Heart right ventricle (tissue), 16 donors: ENCODE results near the gene FHIT. TPM values are rescaled to one million over a fixed set of nuclear protein-coding genes. Genes with fewer than 3 reads are reported as not detected.

Experiments used
- ATAC-seq, 8 donors: fragments of 200-7000 bp; cut with Tn5 transposase; one replicate each; pipeline ENCODE4 v1.9.1; 2020; ENCODE audit warnings: mild to moderate bottlenecking in 8 of 8, moderate library complexity in 8 of 8, moderate number of reproducible peaks in 1 of 8
- DNase-seq, 2 donors: peaks; one replicate each; pipeline ENCODE4 v3.0.0-alpha.2; 2020
- H3K27ac ChIP-seq, 10 donors: fragments of 200-600 bp; sonication (generic) in 2 of 10; one replicate each; pipeline versions ENCODE4 v1.5.0 to v1.8.0; 2020 to 2022; ENCODE audit warnings: mild to moderate bottlenecking in 3 of 10
- H3K27me3 ChIP-seq, 7 donors: fragments of 200-600 bp; one replicate each; pipeline ENCODE4 v1.8.0; 2021 to 2022; ENCODE audit warnings: mild to moderate bottlenecking in 2 of 7
- H3K36me3 ChIP-seq, 9 donors: fragments of 200-600 bp; sonication (generic) in 1 of 9; one replicate each; pipeline versions ENCODE4 v1.5.0 to v1.8.0; 2020 to 2022; ENCODE audit warnings: mild to moderate bottlenecking in 2 of 9
- H3K4me1 ChIP-seq, 9 donors: fragments of 200-600 bp; sonication (generic) in 1 of 9; one replicate each; pipeline versions ENCODE4 v1.5.0 to v1.8.0; 2020 to 2022; ENCODE audit warnings: mild to moderate bottlenecking in 4 of 9
- H3K4me3 ChIP-seq, 10 donors: fragments of 200-600 bp; sonication (generic) in 2 of 10; one replicate each; pipeline versions ENCODE4 v1.5.0 to v1.8.0; 2020 to 2022; ENCODE audit warnings: mild to moderate bottlenecking in 7 of 10, moderate library complexity in 2 of 10
- H3K9me3 ChIP-seq, 11 donors: fragments of 200-600 bp in 10 of 11; sonication (generic) in 2 of 11; one replicate each; pipeline versions ENCODE4 v1.5.0 to v1.8.0; 2013 to 2022; ENCODE audit warnings: mild to moderate bottlenecking in 2 of 11, control low read depth in 1 of 11, moderate library complexity in 1 of 11
- WGBS, 2 donors: extraction: QIAGEN DNeasy Blood & Tissue Kit; methylation state at CpG; one replicate each; pipeline ENCODE4 v1.1.7; 2013; ENCODE audit warnings: inconsistent platforms in 1 of 2; 5-methylcytosine and 5-hydroxymethylcytosine counted together
- intact Hi-C, 10 donors: fragments of 100-400 bp; cut with DNase I; formaldehyde crosslinking; loops; one replicate each; pipeline versions ENCODE4 v1.11.1 to v1.14.2; 2022
- polyA plus RNA-seq, 2 donors: library from polyadenylated mRNA; stranded (reverse); fragments of 200-250 nt; gene quantifications; one replicate each; pipeline ENCODE4 v1.2.3, GENCODE V29; 2013
- total RNA-seq, 10 donors: library from RNA; stranded (reverse); fragmentation: NEBNext Ultra II Directional in 3 of 10; extraction: Animal tissue kit (Norgen Biotek cat#: 25700) in 3 of 10; gene quantifications; one replicate each; pipeline versions ENCODE4 v1.2.1 to v1.2.4, GENCODE V29; 2021 to 2023
- TF ChIP-seq, protein P1 (sequence below), 9 donors: fragments of 200-600 bp; sonication (generic) in 2 of 9; IDR thresholded peaks; one replicate each; pipeline versions ENCODE4 v1.5.0 to v1.8.0; 2021 to 2022; ENCODE audit warnings: antibody characterized with exemption in 9 of 9, mild to moderate bottlenecking in 5 of 9, moderate library complexity in 1 of 9
- donor health status: Arrhythmogenic right ventricular cardiomyopathy.
- donor health status: ischemic (EF 13 %, LVEDD 7.1; RV severe dilation, severe dysfunction).
- donor health status: healthy with polysubstance abuse.
- donor health status: DM: no; HTN: yes; CAD: no.
- donor health status: DM: no; HTN: no; CAD: no.
- donor health status: ischemic (EF 25% LVEDD 6.9; RV normal size, moderate dysfunction).
- donor health status: ischemic (EF 25% LVEDD 5.7; RV mildly dilated, moderate dysfunction).
- donor health status: healthy.
- donor health status: DM: yes; HTN: yes; CAD: no.
- donor health status: Ischemic cardiomyopathy.
- donor health status: ischemic (EF 35%, LVEDD 5.7; RV mildly dilated, moderate dysfunction).
- donor health status: nonischemic (EF 11% LVEDD 7.7; RV severe dilation, severe dysfunction).
- donor health status: DM: yes; HTN: yes; CAD: no.
- donor health status: PGD.
- donor health status: ischemic (EF 29% LVEDD 5.4; RV normal size, mild dysfunction).
- donor health status: nonischemic (EF 23%, LVEDD 6.1; RV moderate dilation, normal function).

Gene FHIT
- total and polyA plus RNA-seq, 12 donors = 4.7 to 25.5 (median 18.3) TPM

DNA sequence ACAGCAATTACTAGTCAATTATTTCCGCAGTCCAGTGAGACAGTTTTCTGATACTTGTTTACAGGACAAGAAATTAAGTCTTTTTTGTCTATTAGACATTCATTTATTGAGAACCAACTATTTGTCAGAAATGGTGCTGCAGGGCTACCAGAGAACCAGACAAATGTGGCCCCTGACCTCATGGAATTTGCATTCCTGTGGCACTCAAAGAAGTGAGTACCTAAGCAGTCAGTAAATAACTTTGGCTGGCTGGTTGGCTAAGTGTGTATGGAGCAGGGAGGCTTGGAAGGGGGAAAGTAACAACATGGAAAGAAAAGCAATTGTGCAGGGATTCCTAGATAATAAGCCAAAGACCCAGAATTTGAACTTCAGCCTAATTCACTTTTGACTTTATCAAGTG lies 1364.5 kb downstream of the FHIT start:
- WGBS, 2 donors = 82 to 92% methylated on average over 1 of the region's 1 CpG
- ATAC-seq = no peak
- H3K4me3 ChIP-seq = no peak overlapping the region
- no peaks in the 10 kb centered on the region for H3K4me1 ChIP-seq
- intact Hi-C loops = no loop called here
- DNase-seq = no peak
- H3K27me3 ChIP-seq = no peaks in the 10 kb centered on the region
- H3K27ac ChIP-seq = no peak overlapping the region
- H3K36me3 ChIP-seq = no peaks in the 10 kb centered on the region
- TF ChIP-seq, protein P1, sequence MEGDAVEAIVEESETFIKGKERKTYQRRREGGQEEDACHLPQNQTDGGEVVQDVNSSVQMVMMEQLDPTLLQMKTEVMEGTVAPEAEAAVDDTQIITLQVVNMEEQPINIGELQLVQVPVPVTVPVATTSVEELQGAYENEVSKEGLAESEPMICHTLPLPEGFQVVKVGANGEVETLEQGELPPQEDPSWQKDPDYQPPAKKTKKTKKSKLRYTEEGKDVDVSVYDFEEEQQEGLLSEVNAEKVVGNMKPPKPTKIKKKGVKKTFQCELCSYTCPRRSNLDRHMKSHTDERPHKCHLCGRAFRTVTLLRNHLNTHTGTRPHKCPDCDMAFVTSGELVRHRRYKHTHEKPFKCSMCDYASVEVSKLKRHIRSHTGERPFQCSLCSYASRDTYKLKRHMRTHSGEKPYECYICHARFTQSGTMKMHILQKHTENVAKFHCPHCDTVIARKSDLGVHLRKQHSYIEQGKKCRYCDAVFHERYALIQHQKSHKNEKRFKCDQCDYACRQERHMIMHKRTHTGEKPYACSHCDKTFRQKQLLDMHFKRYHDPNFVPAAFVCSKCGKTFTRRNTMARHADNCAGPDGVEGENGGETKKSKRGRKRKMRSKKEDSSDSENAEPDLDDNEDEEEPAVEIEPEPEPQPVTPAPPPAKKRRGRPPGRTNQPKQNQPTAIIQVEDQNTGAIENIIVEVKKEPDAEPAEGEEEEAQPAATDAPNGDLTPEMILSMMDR (IDR thresholded peaks at IDR 0.05) = no peak
- no peaks in the 10 kb centered on the region for H3K9me3 ChIP-seq

DNA sequence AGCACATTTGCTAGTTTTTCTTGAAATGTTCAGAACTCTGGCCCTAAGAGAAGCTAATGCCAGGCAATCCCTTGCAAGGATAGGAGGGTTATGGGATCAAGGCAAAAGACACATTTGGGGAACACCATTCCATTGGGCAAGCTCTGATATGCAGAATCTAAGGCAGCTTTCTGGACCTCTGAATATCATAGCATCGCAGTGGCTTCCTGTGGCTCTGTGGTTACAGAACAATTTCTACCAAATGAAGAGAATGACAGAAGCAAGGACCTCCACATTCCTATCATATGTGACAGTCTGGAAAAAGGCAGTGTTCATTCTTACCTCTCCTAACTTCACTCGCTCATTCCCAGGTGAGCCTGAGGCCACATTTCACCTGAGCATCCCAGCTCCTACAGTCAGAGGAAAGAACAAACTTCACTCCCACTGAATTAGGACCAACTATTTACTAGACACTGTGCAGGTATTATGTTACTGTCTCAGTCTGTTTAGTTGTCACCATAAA lies 1365.3 kb downstream of the FHIT start:
- no peaks in the 10 kb centered on the region for H3K9me3 ChIP-seq
- ATAC-seq (no peak), DNase-seq (no peak)
- no peaks in the 10 kb centered on the region for H3K27me3 ChIP-seq
- no peaks in the 10 kb centered on the region for H3K36me3 ChIP-seq
- no peaks in the 10 kb centered on the region for H3K4me1 ChIP-seq
- intact Hi-C loops = no loop called here
- H3K27ac ChIP-seq = no peak overlapping the region
- WGBS, 2 donors = 92 to 98% methylated on average over 2 of the region's 2 CpGs
- TF ChIP-seq, protein P1 (IDR thresholded peaks at IDR 0.05) = no peak
- H3K4me3 ChIP-seq = no peak overlapping the region

DNA sequence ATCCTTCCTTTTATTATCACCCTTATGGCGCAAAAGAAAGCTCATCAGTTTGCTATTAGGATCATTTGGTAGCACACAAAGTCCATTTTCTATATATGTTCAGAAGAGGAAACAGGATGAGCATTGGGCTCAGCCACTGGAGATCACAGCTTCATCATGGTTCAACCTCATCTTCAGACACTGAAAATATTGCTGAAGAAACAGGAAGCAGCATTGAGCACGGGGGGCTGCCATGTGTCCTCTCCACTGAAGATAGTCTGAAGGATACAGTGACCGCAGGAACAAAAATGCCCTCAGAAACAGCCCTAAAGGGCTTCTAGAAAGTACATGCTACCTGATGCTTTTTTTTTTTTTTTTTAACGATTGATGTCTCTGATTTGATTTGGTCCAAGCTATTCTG lies 1366.2 kb downstream of the FHIT start:
- H3K36me3 ChIP-seq = no peaks in the 10 kb centered on the region
- H3K4me1 ChIP-seq = no peaks in the 10 kb centered on the region
- no peaks in the 10 kb centered on the region for H3K9me3 ChIP-seq
- no peaks in the 10 kb centered on the region for H3K27me3 ChIP-seq
- no peak overlapping the region for H3K27ac ChIP-seq
- DNase-seq (no peak), ATAC-seq (peak in 3 of 8 donors; percentile 39 to 71 (median 46))
- intact Hi-C loops = no loop called here
- H3K4me3 ChIP-seq = no peak overlapping the region
- 82 to 86% methylated on average over 4 of the region's 4 CpGs for WGBS, 2 donors
- TF ChIP-seq, protein P1 (IDR thresholded peaks at IDR 0.05) = no peak

DNA sequence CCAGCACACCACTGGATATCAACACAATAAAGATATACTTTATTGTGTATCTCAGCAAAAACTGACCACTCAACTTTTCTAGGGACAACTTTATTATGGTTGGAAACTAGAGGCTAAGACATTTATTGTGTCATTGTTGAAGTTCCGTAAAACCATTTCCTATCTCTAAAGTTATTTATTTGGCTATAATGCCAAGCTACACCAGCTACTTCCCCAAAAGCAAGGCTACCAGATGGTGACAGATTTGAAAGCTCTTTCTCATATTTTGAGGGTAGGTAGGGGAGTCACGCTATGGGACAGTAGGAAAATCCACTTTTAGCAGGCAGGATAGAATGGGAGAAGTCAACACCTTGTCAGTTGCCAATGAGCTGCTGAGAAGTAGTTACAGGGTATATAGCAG lies 1366.8 kb downstream of the FHIT start:
- Histone ChIP-seq H3K4me1 (no peaks in the 10 kb centered on the region), H3K36me3 (no peaks in the 10 kb centered on the region), H3K4me3 (no peak overlapping the region), H3K27me3 (no peaks in the 10 kb centered on the region), H3K9me3 (no peaks in the 10 kb centered on the region), H3K27ac (no peak overlapping the region)
- ATAC-seq (peak in 4 of 8 donors; percentile 24 to 56 (median 46)), DNase-seq (no peak)
- TF ChIP-seq, protein P1 (IDR thresholded peaks at IDR 0.05) = no peak
- 75 to 83% methylated on average over 2 of the region's 2 CpGs for WGBS, 2 donors
- intact Hi-C loops = no loop called here
